ENCODE measurements around the gene SPRR4.

- TF ChIP-seq CTCF (IDR thresholded peaks at IDR 0.05; ENCODE audit: low read depth, low read length) (no peak), EZH2phosphoT487 (IDR thresholded peaks at IDR 0.05; ENCODE audit: low read depth) (no peak)
Observed at GRCh38 chr1:152980676-152981075, 10.2 kb downstream of the SPRR4 start.
